Endothelial cell of umbilical vein (primary cell): ENCODE data around the gene OLIG1.

ENCODE experiments used
- CTCF ChIP-seq, 2 donors: IDR thresholded peaks; 1 replicate in 1 of 2; 2 replicates in 1 of 2; pipeline ENCODE4 v1.5.1; 2011; ENCODE audit warnings: low read length in 2 of 2, mild to moderate bottlenecking in 2 of 2, moderate library complexity in 2 of 2, control low read depth in 1 of 2, inconsistent platforms in 1 of 2, low read depth in 1 of 2; ENCODE audit not compliant: insufficient read depth in 1 of 2; ENCODE audit errors: extremely low read depth in 1 of 2
- EZH2 ChIP-seq: IDR thresholded peaks from 2 replicates; pipeline ENCODE4 v1.6.1; 2012; ENCODE audit warnings: borderline replicate concordance, low read depth, mild to moderate bottlenecking, moderate library complexity, low read length, inconsistent platforms; ENCODE audit not compliant: severe bottlenecking
- JUN ChIP-seq: IDR thresholded peaks from 2 replicates; pipeline ENCODE4 v1.6.1; 2011; ENCODE audit warnings: borderline replicate concordance, low read depth; ENCODE audit not compliant: insufficient read length, insufficient read depth
- MYC ChIP-seq: IDR thresholded peaks from one replicate; pipeline ENCODE4 v1.6.1; 2011; ENCODE audit warnings: mild to moderate bottlenecking, low read depth, low read length
- POLR2A ChIP-seq: IDR thresholded peaks from 2 replicates; pipeline ENCODE4 v1.6.1; 2012; ENCODE audit warnings: low read depth, mild to moderate bottlenecking, control low read depth, low read length
- POLR2AphosphoS5 ChIP-seq: IDR thresholded peaks from 2 replicates; pipeline ENCODE4 v1.6.1; 2012; ENCODE audit warnings: low read depth, mild to moderate bottlenecking, control low read depth, low read length, moderate library complexity; ENCODE audit not compliant: insufficient read depth

- TF ChIP-seq MYC (no peak), CTCF (IDR thresholded peaks at IDR 0.05; ENCODE audit: extremely low read depth in 1 of 2, insufficient read depth in 1 of 2, low read depth in 1 of 2, low read length in 2 of 2) (no peak), POLR2AphosphoS5 (no peak), POLR2A (no peak), EZH2 (no peak), JUN (no peak)
These were observed 42.2 kb downstream of the OLIG1 start for GRCh38 chr21:33112151-33112550.
